ENCODE data around the gene MSMP.

Gene MSMP

DNA sequence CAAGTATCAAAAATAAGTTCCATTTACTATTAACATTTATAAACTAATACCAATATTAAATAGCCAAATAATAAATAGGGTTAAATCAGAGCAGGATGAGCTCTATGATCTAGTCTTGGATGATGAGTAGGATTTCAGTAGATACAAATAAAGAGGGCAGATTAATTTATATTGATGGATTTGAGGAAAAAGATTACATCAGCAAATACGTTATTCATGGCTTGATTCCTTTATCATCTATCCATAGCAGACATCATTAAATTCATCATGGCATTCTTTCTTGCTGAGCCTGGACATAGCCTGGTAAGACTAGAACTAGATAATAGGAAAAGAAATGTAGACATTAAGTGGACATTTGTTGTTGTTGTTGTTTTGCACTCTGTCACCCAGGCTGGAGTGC, 13.4 kb upstream of the MSMP start:
- Mint-ChIP-seq H3K4me3 (no peak overlapping the region), H3K27me3 (ENCODE audit: low read depth) (no peaks in the 10 kb centered on the region), H3K4me1 (no peaks in the 10 kb centered on the region), H3K36me3 (ENCODE audit: low read depth) (no peaks in the 10 kb centered on the region), H3K9me3 (no peaks in the 10 kb centered on the region), H3K27ac (no peak overlapping the region)
- TF ChIP-seq, protein P1, sequence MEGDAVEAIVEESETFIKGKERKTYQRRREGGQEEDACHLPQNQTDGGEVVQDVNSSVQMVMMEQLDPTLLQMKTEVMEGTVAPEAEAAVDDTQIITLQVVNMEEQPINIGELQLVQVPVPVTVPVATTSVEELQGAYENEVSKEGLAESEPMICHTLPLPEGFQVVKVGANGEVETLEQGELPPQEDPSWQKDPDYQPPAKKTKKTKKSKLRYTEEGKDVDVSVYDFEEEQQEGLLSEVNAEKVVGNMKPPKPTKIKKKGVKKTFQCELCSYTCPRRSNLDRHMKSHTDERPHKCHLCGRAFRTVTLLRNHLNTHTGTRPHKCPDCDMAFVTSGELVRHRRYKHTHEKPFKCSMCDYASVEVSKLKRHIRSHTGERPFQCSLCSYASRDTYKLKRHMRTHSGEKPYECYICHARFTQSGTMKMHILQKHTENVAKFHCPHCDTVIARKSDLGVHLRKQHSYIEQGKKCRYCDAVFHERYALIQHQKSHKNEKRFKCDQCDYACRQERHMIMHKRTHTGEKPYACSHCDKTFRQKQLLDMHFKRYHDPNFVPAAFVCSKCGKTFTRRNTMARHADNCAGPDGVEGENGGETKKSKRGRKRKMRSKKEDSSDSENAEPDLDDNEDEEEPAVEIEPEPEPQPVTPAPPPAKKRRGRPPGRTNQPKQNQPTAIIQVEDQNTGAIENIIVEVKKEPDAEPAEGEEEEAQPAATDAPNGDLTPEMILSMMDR (IDR thresholded peaks at IDR 0.05; ENCODE audit: unreplicated experiment in 3 of 3), result no peak

DNA sequence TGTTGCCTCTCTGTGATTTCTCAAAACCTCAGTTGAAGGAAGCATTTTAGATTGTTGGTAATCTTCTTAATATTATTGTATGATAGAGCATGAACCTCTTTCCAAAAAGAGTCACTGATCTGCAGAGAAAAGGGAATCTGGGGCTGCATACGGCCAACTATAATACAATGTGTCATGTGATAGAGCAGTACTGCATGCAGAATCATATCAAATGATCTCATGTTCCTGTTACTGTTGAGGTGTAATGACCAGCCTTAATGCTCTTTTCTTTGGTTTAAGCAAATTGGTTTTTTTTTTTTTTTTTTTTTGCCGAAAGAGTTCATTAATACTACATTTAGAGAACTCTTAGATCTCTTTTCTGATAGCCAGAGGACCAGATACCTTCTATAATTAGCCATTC, 12.9 kb upstream of the MSMP start:
- H3K4me3 Mint-ChIP-seq, result no peak overlapping the region
- TF ChIP-seq, protein P1 (IDR thresholded peaks at IDR 0.05; ENCODE audit: unreplicated experiment in 3 of 3), result no peak
- H3K4me1 Mint-ChIP-seq, result no peaks in the 10 kb centered on the region
- H3K27ac Mint-ChIP-seq, result no peak overlapping the region
- H3K27me3 Mint-ChIP-seq (ENCODE audit: low read depth), result no peaks in the 10 kb centered on the region
- no peaks in the 10 kb centered on the region for H3K36me3 Mint-ChIP-seq (ENCODE audit: low read depth)
- no peaks in the 10 kb centered on the region for H3K9me3 Mint-ChIP-seq

DNA sequence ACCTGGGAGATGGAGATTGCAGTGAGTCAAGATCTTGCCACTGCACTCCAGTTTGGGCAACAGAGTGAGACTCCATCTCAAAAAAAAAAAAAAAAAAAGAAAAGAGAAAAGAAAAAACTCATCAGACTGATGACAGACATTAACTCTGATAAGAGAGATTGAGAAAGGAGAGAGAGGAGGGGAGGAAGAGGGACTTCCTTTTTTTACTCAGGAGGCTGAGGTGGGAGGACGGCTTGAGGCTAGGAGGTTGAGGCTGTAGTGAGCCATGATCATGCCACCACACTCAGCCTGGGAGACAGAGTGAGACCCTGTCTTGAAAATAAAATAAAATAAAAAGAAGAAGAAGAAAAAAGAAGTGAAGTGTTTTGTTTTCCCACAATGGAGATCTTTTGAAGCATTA, 9.7 kb upstream of the MSMP start:
- no peak overlapping the region for H3K27ac Mint-ChIP-seq
- no peaks in the 10 kb centered on the region for H3K36me3 Mint-ChIP-seq (ENCODE audit: low read depth)
- TF ChIP-seq, protein P1 (IDR thresholded peaks at IDR 0.05; ENCODE audit: unreplicated experiment in 3 of 3), result no peak
- H3K9me3 Mint-ChIP-seq, result no peaks in the 10 kb centered on the region
- H3K27me3 Mint-ChIP-seq (ENCODE audit: low read depth), result no peaks in the 10 kb centered on the region
- no peak overlapping the region for H3K4me3 Mint-ChIP-seq
- H3K4me1 Mint-ChIP-seq, result peaks cover 14% of the 10 kb centered on the region

DNA sequence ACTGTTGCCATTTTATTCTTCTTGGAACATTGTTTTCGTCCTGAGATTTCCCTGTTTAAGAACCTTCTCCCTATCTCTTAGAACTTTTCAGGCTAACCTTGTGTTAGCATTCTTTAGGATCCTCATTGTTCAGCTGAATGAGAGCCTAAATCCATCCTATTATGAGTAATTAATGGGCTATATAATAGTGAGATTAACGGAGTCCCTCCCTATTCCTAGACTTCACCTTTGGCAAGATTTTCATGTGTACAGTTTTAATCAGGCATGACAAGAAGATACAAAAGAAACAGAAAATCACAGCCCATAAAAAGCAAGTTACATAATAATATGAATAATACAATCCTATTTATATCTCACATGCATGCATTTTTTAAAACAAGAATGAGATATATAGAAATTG, 9.1 kb upstream of the MSMP start:
- Mint-ChIP-seq H3K4me3 (no peak overlapping the region), H3K27me3 (ENCODE audit: low read depth) (no peaks in the 10 kb centered on the region), H3K27ac (no peak overlapping the region), H3K4me1 (peaks cover 19% of the 10 kb centered on the region), H3K9me3 (no peaks in the 10 kb centered on the region), H3K36me3 (ENCODE audit: low read depth) (no peaks in the 10 kb centered on the region)
- TF ChIP-seq, protein P1 (IDR thresholded peaks at IDR 0.05; ENCODE audit: unreplicated experiment in 3 of 3), result no peak

DNA sequence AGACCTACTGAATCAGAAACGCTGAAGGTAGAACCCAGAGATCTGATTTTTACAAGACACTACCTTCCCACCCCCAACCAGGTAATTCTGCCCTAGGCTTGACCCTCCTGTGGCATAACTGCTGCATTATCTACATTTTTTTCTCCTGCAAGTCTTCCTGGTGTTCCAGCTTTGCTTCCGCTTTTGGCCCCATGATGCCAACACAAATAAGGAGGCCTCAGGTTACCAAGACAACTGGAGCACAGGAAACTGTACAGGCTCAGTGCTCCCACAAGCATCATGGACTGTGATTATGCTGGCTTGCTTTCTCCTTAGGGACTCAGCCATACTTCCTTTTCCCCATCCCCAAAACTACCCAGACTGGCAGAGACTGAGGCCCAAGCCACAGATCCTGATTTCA, 6.6 kb upstream of the MSMP start:
- peaks cover 5% of the 10 kb centered on the region for H3K36me3 Mint-ChIP-seq (ENCODE audit: low read depth)
- H3K4me3 Mint-ChIP-seq, result peak overlapping the region in 1 of 3 experiments; percentile 45

DNA sequence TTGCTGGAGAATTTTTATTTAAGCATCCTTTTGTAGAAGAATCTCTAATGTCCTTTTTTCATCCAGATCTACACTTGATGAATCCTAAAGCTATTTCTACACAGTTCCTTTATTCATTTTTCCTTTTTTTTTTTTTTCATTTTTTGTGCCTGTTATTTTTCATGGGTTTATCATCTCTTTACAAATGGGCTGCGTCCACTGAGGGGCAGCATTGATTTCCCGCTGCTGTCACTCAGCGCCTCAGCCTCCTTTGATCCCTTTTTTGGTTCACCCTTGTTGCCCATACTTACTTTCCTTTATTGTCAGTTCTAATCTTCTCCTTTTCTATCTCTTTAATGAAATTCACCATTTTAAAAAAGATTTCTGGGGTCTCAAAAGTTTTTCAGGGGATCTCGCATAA, 5.7 kb upstream of the MSMP start:
- Mint-ChIP-seq H3K9me3 (no peaks in the 10 kb centered on the region), H3K36me3 (ENCODE audit: low read depth) (peaks cover 10% of the 10 kb centered on the region), H3K27me3 (ENCODE audit: low read depth) (no peaks in the 10 kb centered on the region), H3K4me3 (peak overlapping the region; percentile 22 to 49 (median 23)), H3K4me1 (peaks cover 25% of the 10 kb centered on the region), H3K27ac (peak overlapping the region in 1 of 3 experiments; percentile 40)
- TF ChIP-seq, protein P1 (IDR thresholded peaks at IDR 0.05; ENCODE audit: unreplicated experiment in 3 of 3), result no peak

More for the DNA sequence above, 6.6 kb upstream of the MSMP start:
- peak overlapping the region; percentile 2 to 59 (median 8) for H3K27ac Mint-ChIP-seq
- no peaks in the 10 kb centered on the region for H3K27me3 Mint-ChIP-seq (ENCODE audit: low read depth)
- no peaks in the 10 kb centered on the region for H3K9me3 Mint-ChIP-seq
- TF ChIP-seq, protein P1 (IDR thresholded peaks at IDR 0.05; ENCODE audit: unreplicated experiment in 3 of 3), result no peak
- peaks cover 25% of the 10 kb centered on the region for H3K4me1 Mint-ChIP-seq

Measured in nephron (organoid).